ENCODE results near the gene MYO1A.
"Not testable (repeated sequence)": the region's sequence is repeated elsewhere in the genome, so short reads cannot be mapped to it uniquely, and the experiment has no call there.

MYO1A gene

DNA sequence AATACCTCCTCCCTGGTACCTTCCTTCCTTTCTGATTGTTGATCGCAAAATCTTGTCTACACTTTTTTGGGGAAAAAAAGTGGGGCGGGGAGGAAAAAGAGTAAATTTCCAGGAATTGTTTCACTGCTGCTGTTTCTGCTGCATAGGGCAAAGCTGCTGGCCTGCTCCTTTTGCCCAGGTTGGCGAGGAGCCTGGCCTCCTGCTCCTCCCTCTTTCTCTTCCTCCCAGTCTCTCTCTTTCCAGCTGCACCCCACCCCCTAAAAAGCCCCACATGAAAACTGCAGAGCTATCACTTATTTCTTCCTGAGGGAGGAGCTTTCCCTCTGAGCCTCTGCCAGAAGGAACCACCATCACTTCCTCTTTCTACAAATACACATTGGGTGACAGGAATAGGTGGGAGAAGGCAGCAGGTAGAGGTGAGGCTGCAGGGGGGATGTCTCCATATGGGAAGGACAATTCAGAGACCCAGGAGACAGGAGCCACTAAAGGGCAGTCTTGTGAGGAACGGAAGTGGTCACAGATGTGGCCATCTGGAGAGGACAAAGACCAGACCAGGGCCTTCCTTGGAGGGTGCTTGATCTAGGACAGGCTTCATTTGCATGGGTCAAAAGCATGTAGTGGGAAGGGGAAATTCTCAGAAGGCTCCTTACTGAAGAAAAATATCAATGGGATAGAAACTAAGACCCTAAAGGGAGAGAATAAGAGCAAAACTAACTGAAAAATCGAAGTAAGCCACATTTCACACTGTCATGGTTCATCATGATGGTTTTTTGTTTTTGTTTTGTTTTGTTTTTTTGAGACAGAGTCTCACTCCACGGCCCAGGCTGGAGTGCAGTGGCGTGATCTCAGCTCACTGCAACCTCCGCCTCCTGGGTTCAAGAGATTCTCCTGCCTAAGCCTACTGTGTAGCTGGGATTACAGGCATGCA, 58.3 kb downstream of the MYO1A start:
- DNase-seq = no peak

GRCh38 chr12:56990648-56991318, 59.1 kb downstream of the MYO1A start:
- no peak for DNase-seq

DNA sequence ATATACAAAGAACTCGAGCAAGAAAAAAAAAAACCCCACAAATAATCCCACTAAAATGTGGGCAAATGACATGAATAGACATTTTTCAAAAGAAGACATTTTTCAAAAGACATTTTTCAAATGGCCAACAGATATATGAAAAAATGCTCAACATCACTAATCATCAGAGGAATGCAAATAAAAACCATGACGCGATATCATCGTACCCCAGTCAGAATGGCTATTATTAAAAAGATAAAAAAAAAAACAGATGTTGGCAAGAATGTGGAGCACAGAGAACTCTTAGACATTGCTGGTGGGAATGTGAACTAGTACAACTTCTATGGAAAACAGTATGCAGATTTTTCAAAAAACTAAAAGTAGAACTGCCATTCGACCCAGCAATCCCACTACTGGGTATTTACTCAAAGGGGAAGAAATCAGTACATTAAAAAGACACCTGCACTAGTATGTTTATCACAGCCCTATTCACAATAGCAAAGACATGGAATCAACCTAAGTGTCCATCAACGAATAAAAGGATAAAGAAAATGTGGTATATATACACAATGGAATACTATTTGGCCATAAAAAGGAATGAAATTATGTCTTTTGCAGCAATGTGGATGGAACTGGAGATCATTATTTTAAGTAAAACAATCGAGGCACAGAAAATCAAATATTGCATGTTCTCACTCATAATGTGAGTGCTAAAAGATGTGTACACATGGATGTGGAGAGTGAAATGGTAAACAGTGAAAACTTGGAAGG, 59.9 kb downstream of the MYO1A start:
- no peak for DNase-seq

DNA sequence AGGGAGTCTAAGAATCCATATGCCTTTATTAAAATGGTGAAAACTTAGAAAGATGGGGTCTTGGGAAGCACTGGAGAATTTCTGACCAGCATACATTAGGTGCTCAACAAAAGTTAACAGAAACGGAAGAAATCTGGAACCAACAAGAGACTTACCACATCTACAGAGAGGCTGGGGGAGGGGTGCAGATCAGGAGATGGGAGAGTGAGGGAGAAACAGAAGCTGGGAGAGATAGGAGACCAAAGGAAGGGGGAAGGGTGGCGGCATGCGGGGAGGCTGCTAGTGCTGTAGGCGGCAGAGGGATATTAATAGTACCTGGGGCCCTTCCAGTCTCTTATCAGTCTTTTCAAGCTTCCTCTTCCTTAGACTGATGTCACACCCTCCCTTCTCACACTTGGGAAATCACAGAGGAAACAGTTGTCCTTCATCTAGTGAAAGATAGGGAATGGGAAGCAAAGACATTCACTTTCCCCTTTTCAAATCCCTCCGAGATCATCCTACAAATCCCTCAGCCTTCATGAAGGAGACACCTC, 61.7 kb downstream of the MYO1A start:
- DNase-seq = no peak

DNA sequence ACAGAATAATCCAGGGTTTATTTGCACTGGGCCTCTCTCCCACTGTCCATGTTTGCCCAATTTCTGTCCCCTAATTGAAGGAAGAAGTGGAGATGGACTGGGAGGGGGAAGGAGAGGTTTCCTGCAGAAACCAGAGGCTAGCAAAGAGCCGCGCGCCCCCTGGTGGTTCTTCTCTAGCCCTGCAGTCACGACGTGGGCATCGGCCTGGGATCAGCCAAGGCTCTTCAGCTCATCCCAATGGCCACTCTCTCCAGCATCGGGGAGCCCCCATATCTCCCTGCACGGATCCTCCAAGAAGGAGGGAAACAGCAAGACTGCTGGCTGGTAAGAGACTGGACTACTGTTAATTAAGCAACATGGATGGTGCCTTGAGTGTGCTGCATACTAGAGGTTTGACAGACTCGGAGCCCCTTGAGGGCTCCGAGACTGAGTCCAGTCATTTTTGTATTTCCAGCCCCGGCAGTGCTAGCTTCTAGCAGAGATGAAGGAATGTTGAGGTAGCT, 62.3 kb downstream of the MYO1A start:
- DNase-seq = peak; percentile 70 to 74

GRCh38 chr12:56987011-56987410, 62.9 kb downstream of the MYO1A start:
- DNase-seq = no peak

GRCh38 chr12:56985714-56986113, 64.2 kb downstream of the MYO1A start:
- not testable (repeated sequence) for DNase-seq

GRCh38 chr12:56983386-56983785, 66.5 kb downstream of the MYO1A start:
- DNase-seq = no peak

DNA sequence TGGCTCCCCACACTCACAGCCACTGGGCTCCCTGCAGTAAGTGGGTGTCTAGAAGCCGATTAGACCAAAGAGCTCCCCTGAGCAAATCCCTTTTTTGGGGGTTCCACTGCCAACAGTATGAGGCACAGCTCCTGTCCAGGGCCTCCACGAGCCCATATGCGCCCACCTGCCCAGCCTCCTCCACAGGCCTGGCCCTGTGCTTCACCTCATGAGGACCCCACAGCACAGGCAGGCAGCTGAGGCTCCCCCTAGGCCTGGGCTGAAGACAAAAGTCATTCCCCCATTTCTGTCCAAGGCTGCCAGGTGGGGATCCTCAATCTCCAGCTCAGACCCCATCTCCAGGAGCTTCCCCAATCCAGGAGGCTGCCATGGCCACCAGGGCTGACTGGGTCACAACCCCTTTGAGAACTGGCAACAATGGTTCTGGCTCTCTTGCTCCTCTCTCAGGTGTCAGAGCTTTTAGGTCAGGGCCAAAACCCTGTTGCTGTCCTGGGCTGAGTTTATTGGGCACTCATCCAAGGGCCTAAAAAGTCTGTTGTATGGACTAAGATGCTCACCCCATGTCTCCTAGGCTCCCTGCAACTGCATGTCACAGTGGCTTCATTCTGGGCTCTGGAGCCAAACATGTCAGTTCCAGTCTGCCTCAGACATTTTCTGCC, 67.2 kb downstream of the MYO1A start:
- DNase-seq = not testable (repeated sequence)

DNA sequence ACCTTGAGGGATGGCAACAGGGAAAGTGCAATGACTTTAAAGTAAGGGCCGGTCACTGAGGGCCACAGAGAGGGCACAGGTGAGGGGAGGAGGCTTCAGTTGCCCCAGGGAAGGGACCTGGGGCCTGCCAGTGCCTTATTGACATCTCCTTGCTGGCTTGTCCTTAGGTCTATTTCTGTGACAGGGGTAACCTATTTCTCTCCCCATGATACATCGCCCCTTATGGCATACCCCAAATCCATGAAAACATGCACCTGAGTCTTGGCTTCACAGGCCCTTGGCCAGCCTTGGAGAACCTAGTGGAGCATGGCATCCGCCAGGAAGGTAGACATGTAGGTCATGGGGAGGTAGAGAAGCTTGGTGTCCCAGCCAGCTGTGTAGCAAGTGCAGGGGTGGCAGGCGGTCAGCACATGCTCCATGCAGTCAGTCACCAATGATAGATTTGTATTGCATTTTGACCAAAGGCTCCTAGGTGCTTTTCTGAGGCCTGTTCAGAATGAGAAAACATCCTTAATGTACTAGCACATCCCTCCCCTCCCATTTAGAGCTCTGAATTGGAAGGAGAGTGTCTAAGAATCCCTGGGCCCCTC, 68.9 kb downstream of the MYO1A start:
- DNase-seq = no peak

DNA sequence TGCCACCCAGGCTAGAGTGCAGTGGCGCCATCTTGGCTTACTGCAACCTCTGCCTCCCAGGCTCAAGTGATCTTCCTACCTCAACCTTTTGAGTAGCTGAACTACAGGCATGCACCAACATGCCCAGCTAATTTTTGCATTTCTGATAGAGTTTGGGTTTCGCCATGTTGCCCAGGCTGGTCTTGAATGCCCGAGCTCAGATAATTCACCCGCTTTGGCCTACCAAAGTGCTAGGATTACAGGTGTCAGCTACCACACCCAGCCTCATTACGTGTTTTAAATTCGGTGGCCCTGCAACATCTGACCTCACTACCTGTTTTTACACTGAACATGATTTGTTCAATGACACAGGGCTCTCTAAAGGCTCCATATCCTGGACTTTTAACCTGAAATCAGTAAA, 69.7 kb downstream of the MYO1A start:
- DNase-seq = no peak

DNA sequence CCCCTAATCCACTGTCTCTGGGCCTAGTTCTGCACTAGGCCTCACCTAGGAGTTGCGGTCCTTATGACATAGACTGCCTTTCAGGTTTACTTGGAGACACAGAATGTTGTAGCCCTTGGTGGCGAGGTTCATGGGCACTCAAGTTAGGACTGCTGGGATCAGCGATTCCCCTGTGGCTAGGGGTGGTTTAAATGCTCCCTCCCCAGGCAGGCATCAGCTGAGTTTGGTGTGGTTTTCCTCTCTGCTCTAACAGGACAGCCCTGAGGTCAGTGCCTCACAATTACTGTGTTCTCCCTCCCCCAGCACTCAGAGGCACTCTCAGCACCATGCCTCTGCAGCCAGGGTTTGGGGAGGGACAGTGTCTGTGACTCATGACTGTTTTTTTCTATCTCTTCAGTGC, 70.3 kb downstream of the MYO1A start:
- DNase-seq = no peak

Data from activated CD4-positive, alpha-beta T cell treated with anti-CD3 and anti-CD28 coated beads for 4 hours (primary cell).